ENCODE data around the gene MFN1. TPM values are rescaled to one million over a fixed set of nuclear protein-coding genes. Genes with fewer than 3 reads are reported as not detected.
"Not testable (repeated sequence)": the region's sequence is repeated elsewhere in the genome, so short reads cannot be mapped to it uniquely, and the experiment has no call there.

The MFN1 gene
- total RNA-seq, 1 donor from 2014 or later: 56.9 TPM

DNA sequence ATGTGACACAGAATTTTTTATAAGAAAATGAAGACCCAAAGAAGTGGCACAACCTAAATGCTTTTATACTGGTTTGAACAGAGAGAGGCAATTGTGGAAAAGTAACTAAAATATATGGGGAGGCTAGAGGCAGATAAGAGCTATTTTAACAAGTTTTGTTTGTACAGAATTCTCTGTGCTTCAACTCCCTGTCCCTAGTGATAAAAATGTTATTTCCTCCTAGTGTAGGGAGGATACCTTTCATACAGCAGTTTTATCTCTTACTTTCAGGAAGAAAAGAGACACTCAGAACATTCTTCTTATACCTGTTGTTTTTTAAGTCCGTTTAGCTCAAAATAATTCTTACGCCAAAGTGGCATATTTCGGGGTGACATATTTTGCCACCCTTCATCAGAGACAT, 45.9 kb upstream of the MFN1 start:
- TF ChIP-seq, protein P1, sequence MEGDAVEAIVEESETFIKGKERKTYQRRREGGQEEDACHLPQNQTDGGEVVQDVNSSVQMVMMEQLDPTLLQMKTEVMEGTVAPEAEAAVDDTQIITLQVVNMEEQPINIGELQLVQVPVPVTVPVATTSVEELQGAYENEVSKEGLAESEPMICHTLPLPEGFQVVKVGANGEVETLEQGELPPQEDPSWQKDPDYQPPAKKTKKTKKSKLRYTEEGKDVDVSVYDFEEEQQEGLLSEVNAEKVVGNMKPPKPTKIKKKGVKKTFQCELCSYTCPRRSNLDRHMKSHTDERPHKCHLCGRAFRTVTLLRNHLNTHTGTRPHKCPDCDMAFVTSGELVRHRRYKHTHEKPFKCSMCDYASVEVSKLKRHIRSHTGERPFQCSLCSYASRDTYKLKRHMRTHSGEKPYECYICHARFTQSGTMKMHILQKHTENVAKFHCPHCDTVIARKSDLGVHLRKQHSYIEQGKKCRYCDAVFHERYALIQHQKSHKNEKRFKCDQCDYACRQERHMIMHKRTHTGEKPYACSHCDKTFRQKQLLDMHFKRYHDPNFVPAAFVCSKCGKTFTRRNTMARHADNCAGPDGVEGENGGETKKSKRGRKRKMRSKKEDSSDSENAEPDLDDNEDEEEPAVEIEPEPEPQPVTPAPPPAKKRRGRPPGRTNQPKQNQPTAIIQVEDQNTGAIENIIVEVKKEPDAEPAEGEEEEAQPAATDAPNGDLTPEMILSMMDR (IDR thresholded peaks at IDR 0.05): no peak
- DNase-seq (ENCODE audit: extremely low spot score, unreplicated experiment): no peak
- peaks cover 7% of the 10 kb centered on the region for H3K9me3 Mint-ChIP-seq (ENCODE audit: unreplicated experiment)
- H3K27me3 Mint-ChIP-seq (ENCODE audit: unreplicated experiment): peaks cover 11% of the 10 kb centered on the region
- H3K27ac Mint-ChIP-seq (ENCODE audit: unreplicated experiment): no peak overlapping the region
- H3K4me3 Mint-ChIP-seq (ENCODE audit: unreplicated experiment): no peak overlapping the region
- H3K4me1 Mint-ChIP-seq (ENCODE audit: unreplicated experiment): no peaks in the 10 kb centered on the region
- H3K36me3 Mint-ChIP-seq (ENCODE audit: unreplicated experiment): no peaks in the 10 kb centered on the region

DNA sequence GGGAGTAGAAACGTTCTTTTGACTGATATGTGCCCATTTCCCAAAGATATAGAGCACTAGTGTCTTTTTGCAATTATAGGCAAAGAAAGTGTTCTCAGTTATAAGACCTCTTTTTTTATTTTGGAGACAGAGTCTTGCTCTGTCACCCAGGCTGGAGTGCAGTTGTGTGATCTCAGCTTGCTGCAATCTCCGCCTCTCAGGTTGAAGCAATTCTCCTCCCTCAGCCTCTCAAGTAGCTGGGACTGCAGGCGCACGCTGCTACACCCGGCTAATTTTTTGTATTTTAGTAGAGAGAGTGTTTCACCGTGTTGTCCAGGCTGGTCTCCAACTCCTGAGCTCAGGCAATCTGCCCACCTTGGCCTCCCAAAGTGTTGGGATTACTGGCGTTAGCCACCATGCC, 45.4 kb upstream of the MFN1 start:
- H3K9me3 Mint-ChIP-seq (ENCODE audit: unreplicated experiment): peaks cover 7% of the 10 kb centered on the region
- H3K4me3 Mint-ChIP-seq (ENCODE audit: unreplicated experiment): no peak overlapping the region

GRCh38 chr3:179304605-179305004, 42.9 kb upstream of the MFN1 start:
- Mint-ChIP-seq H3K9me3 (ENCODE audit: unreplicated experiment) (no peaks in the 10 kb centered on the region), H3K4me3 (ENCODE audit: unreplicated experiment) (no peak overlapping the region), H3K27ac (ENCODE audit: unreplicated experiment) (no peak overlapping the region), H3K36me3 (ENCODE audit: unreplicated experiment) (no peaks in the 10 kb centered on the region), H3K4me1 (ENCODE audit: unreplicated experiment) (no peaks in the 10 kb centered on the region), H3K27me3 (ENCODE audit: unreplicated experiment) (peaks cover 5% of the 10 kb centered on the region)
- no peak for DNase-seq (ENCODE audit: extremely low spot score, unreplicated experiment)
- TF ChIP-seq, protein P1 (IDR thresholded peaks at IDR 0.05): no peak

More for the DNA sequence above, 45.4 kb upstream of the MFN1 start:
- no peak overlapping the region for H3K27ac Mint-ChIP-seq (ENCODE audit: unreplicated experiment)
- H3K36me3 Mint-ChIP-seq (ENCODE audit: unreplicated experiment): no peaks in the 10 kb centered on the region
- H3K27me3 Mint-ChIP-seq (ENCODE audit: unreplicated experiment): peaks cover 7% of the 10 kb centered on the region
- no peak for DNase-seq (ENCODE audit: extremely low spot score, unreplicated experiment)
- TF ChIP-seq, protein P1 (IDR thresholded peaks at IDR 0.05): no peak
- H3K4me1 Mint-ChIP-seq (ENCODE audit: unreplicated experiment): no peaks in the 10 kb centered on the region

DNA sequence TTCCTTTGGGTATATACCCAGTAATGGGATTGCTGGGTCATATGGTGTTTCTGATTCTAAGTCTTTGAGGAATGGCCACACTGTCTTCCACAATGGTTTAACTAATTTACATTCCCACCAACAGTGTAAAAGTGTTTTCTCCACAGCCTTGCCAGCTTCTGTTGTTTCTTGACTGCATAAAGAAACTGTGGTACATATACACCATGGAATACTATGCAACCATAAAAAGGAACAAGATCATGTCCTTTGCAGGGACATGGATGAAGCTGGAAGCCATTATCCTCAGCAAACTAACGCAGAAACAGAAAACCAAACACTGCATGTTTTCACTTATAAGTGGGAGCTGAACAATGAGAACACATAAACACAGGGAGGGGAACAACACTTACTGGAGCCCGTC, 40.1 kb upstream of the MFN1 start:
- H3K4me1 Mint-ChIP-seq (ENCODE audit: unreplicated experiment); H3K9me3 Mint-ChIP-seq (ENCODE audit: unreplicated experiment); DNase-seq (ENCODE audit: extremely low spot score, unreplicated experiment): not testable (repeated sequence)

GRCh38 chr3:179308001-179308400, 39.5 kb upstream of the MFN1 start:
- Mint-ChIP-seq H3K4me1 (ENCODE audit: unreplicated experiment) (no peaks in the 10 kb centered on the region), H3K9me3 (ENCODE audit: unreplicated experiment) (no peaks in the 10 kb centered on the region)
- no peak for DNase-seq (ENCODE audit: extremely low spot score, unreplicated experiment)

More for the DNA sequence above, 40.1 kb upstream of the MFN1 start:
- H3K27ac Mint-ChIP-seq (ENCODE audit: unreplicated experiment); H3K4me3 Mint-ChIP-seq (ENCODE audit: unreplicated experiment); H3K36me3 Mint-ChIP-seq (ENCODE audit: unreplicated experiment): not testable (repeated sequence)
- H3K27me3 Mint-ChIP-seq (ENCODE audit: unreplicated experiment): peaks cover 15% of the 10 kb centered on the region

More at GRCh38 chr3:179308001-179308400, 39.5 kb upstream of the MFN1 start:
- H3K27me3 Mint-ChIP-seq (ENCODE audit: unreplicated experiment): peaks cover 15% of the 10 kb centered on the region
- no peak overlapping the region for H3K27ac Mint-ChIP-seq (ENCODE audit: unreplicated experiment)
- TF ChIP-seq, protein P1 (IDR thresholded peaks at IDR 0.05): no peak
- no peaks in the 10 kb centered on the region for H3K36me3 Mint-ChIP-seq (ENCODE audit: unreplicated experiment)
- H3K4me3 Mint-ChIP-seq (ENCODE audit: unreplicated experiment): no peak overlapping the region
